Heart left ventricle (tissue), 16 donors: ENCODE results near the gene DFFB. TPM values are rescaled to one million over a fixed set of nuclear protein-coding genes. Genes with fewer than 3 reads are reported as not detected.

ENCODE experiments used
- ATAC-seq, 4 donors: fragments of 200-7000 bp; cut with Tn5 transposase; one replicate each; pipeline ENCODE4 v1.9.1; 2020 to 2022; ENCODE audit warnings: moderate library complexity in 4 of 4, mild to moderate bottlenecking in 3 of 4, moderate number of reproducible peaks in 1 of 4
- DNase-seq, 5 donors: peaks; one replicate each; pipeline ENCODE4 v3.0.0-alpha.2; 2020
- H3K27ac ChIP-seq, 12 donors: fragments of 200-600 bp; sonication (generic) in 4 of 12; one replicate each; pipeline versions ENCODE4 v1.5.0 to v1.8.0; 2016 to 2022; ENCODE audit warnings: mild to moderate bottlenecking in 2 of 12
- H3K27me3 ChIP-seq, 9 donors: fragments of 200-600 bp; sonication (generic) in 2 of 9; one replicate each; pipeline versions ENCODE4 v1.5.1 to v1.8.0; 2016 to 2022; ENCODE audit warnings: mild to moderate bottlenecking in 3 of 9
- H3K36me3 ChIP-seq, 9 donors: fragments of 200-600 bp; sonication (generic) in 2 of 9; one replicate each; pipeline versions ENCODE4 v1.5.0 to v1.8.0; 2018 to 2022; ENCODE audit warnings: mild to moderate bottlenecking in 2 of 9
- H3K4me1 ChIP-seq, 12 donors: fragments of 200-600 bp; sonication (generic) in 4 of 12; one replicate each; pipeline versions ENCODE4 v1.5.0 to v1.8.0; 2016 to 2022; ENCODE audit warnings: mild to moderate bottlenecking in 3 of 12
- H3K4me3 ChIP-seq, 12 donors: fragments of 200-600 bp; sonication (generic) in 4 of 12; one replicate each; pipeline versions ENCODE4 v1.5.0 to v1.8.0; 2017 to 2022; ENCODE audit warnings: mild to moderate bottlenecking in 9 of 12, moderate library complexity in 4 of 12
- H3K9me3 ChIP-seq, 12 donors: fragments of 200-600 bp; sonication (generic) in 4 of 12; one replicate each; pipeline versions ENCODE4 v1.5.0 to v1.8.0; 2016 to 2022; ENCODE audit warnings: mild to moderate bottlenecking in 1 of 12
- CTCF ChIP-seq, 12 donors: fragments of 200-600 bp; sonication (generic) in 4 of 12; IDR thresholded peaks; one replicate each; pipeline versions ENCODE4 v1.5.0 to v1.8.0; 2018 to 2022; ENCODE audit warnings: antibody characterized with exemption in 12 of 12, mild to moderate bottlenecking in 5 of 12
- POLR2A ChIP-seq, 2 donors: fragments of 450-650 bp; IDR thresholded peaks; one replicate each; pipeline ENCODE4 v1.6.1; 2017; ENCODE audit warnings: antibody characterized with exemption in 2 of 2, mild to moderate bottlenecking in 2 of 2, moderate library complexity in 2 of 2
- WGBS, 4 donors: extraction: QIAGEN DNeasy Blood & Tissue Kit in 2 of 4; methylation state at CpG; one replicate each; pipeline versions ENCODE4 v1.1.5 to v1.1.7; 2013 to 2018; 5-methylcytosine and 5-hydroxymethylcytosine counted together
- intact Hi-C, 10 donors: fragments of 100-400 bp; cut with DNase I; formaldehyde crosslinking; loops; one replicate each; pipeline versions ENCODE4 v1.11.1 to v1.14.2; 2022
- polyA plus RNA-seq, 2 donors: library from polyadenylated mRNA; stranded (reverse); fragments of 200-250 nt; gene quantifications; one replicate each; pipeline ENCODE4 v1.2.3, GENCODE V29; 2013
- total RNA-seq, 9 donors: library from RNA; depleted of rRNA in 2 of 9; stranded (reverse); fragments of >200 nt in 2 of 9; fragmentation: NEBNext Ultra II Directional in 3 of 9; extraction: Animal tissue kit (Norgen Biotek cat#: 25700) in 3 of 9; gene quantifications; one replicate each; pipeline versions ENCODE4 v1.1.0 to v1.2.4, GENCODE V29; 2016 to 2023
- donor health status: ischemic (EF 13 %, LVEDD 7.1; RV severe dilation, severe dysfunction).
- donor health status: healthy with polysubstance abuse.
- donor health status: DM: no; HTN: yes; CAD: no.
- donor health status: DM: no; HTN: no; CAD: no.
- donor health status: ischemic (EF 25% LVEDD 6.9; RV normal size, moderate dysfunction).
- donor health status: ischemic (EF 25% LVEDD 5.7; RV mildly dilated, moderate dysfunction).
- donor health status: healthy.
- donor health status: DM: yes; HTN: yes; CAD: no.
- donor health status: ischemic (EF 35%, LVEDD 5.7; RV mildly dilated, moderate dysfunction).
- donor health status: nonischemic (EF 11% LVEDD 7.7; RV severe dilation, severe dysfunction).
- donor health status: DM: yes; HTN: yes; CAD: no.
- donor health status: PGD.
- donor health status: ischemic (EF 29% LVEDD 5.4; RV normal size, mild dysfunction).
- donor health status: nonischemic (EF 23%, LVEDD 6.1; RV moderate dilation, normal function).

The DFFB gene
- total and polyA plus RNA-seq, 11 donors, result 1.3 to 5.8 (median 2.6) TPM

- Histone ChIP-seq H3K9me3 (no peaks in the 10 kb centered on the region), H3K36me3 (peaks cover 0 to 66% (median 60%) of the 10 kb centered on the region in 9 donors), H3K4me1 (no peaks in the 10 kb centered on the region), H3K4me3 (no peak overlapping the region), H3K27me3 (no peaks in the 10 kb centered on the region), H3K27ac (no peak overlapping the region)
- intact Hi-C loops, result no loop called here
- TF ChIP-seq CTCF (IDR thresholded peaks at IDR 0.05), result no peak
- no peak for TF ChIP-seq POLR2A (IDR thresholded peaks at IDR 0.05)
- ATAC-seq, result no peak
- DNase-seq, result no peak
- WGBS, 4 donors, result 93 to 96% (median 96%) methylated on average over 17 of the region's 17 CpGs
Measured at GRCh38 chr1:3817138-3817740, 40.0 kb upstream of the DFFB start.

- ATAC-seq (no peak), DNase-seq (no peak)
- Histone ChIP-seq H3K27me3 (no peaks in the 10 kb centered on the region), H3K4me1 (no peaks in the 10 kb centered on the region), H3K36me3 (peaks cover 0 to 74% (median 67%) of the 10 kb centered on the region in 9 donors), H3K4me3 (no peak overlapping the region), H3K27ac (no peak overlapping the region), H3K9me3 (no peaks in the 10 kb centered on the region)
- intact Hi-C loops, result no loop called here
- TF ChIP-seq POLR2A (IDR thresholded peaks at IDR 0.05) (no peak), CTCF (IDR thresholded peaks at IDR 0.05) (no peak)
- whole genome bisulfite sequencing, 4 donors, result 94% methylated on average over 21 to 28 of the region's 28 CpGs
Measured at GRCh38 chr1:3817821-3818597, 39.3 kb upstream of the DFFB start.

DNA sequence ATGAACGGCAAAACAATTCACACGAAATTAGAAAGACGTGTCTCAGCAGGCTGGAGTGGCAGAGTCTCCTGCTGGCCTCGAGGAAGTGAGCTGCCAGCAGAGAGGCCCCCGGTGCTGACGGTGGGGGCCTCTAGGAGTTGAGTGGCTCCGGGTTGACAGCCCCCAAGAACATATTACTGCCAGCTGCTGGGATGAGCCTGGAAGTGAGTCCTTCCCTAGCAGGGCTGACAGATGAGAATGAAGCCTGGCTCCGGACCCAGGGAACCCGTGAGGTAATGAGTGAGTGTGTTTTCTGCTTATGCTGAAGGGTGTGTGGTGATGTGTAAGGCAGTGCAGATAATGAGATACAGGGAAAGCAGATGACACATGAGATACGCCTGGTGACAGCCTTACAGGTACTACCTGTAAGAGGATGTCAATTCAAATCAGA is 37.5 kb upstream of the DFFB start:
- no peak for TF ChIP-seq CTCF (IDR thresholded peaks at IDR 0.05)
- TF ChIP-seq POLR2A (IDR thresholded peaks at IDR 0.05), result no peak
- WGBS, 4 donors, result 72 to 81% (median 78%) methylated on average over 10 of the region's 10 CpGs
- no peaks in the 10 kb centered on the region for H3K27me3 ChIP-seq
- no peaks in the 10 kb centered on the region for H3K9me3 ChIP-seq
- intact Hi-C loops, result no loop called here
- peaks cover 0 to 79% (median 73%) of the 10 kb centered on the region in 9 donors for H3K36me3 ChIP-seq
- H3K27ac ChIP-seq, result no peak overlapping the region
- no peak for DNase-seq
- H3K4me1 ChIP-seq, result no peaks in the 10 kb centered on the region
- no peak for ATAC-seq
- H3K4me3 ChIP-seq, result no peak overlapping the region

- intact Hi-C loops, result no loop called here
- no peak for TF ChIP-seq POLR2A (IDR thresholded peaks at IDR 0.05)
- TF ChIP-seq CTCF (IDR thresholded peaks at IDR 0.05), result no peak
- no peak overlapping the region for H3K27ac ChIP-seq
- H3K4me1 ChIP-seq, result no peaks in the 10 kb centered on the region
- no peak for ATAC-seq
- no peak overlapping the region for H3K4me3 ChIP-seq
- peaks cover 0 to 78% (median 72%) of the 10 kb centered on the region in 9 donors for H3K36me3 ChIP-seq
- H3K27me3 ChIP-seq, result no peaks in the 10 kb centered on the region
- H3K9me3 ChIP-seq, result no peaks in the 10 kb centered on the region
- WGBS, 4 donors, result 87 to 94% (median 91%) methylated on average over 8 of the region's 8 CpGs
- DNase-seq, result no peak
Measured at GRCh38 chr1:3820316-3820715, 37.0 kb upstream of the DFFB start.
